Fibroblast of lung (primary cell): ENCODE measurements around the gene DNAJB1. TPM values are rescaled to one million over a fixed set of nuclear protein-coding genes. Genes with fewer than 3 reads are reported as not detected.
"Not testable (repeated sequence)": the region's sequence is repeated elsewhere in the genome, so short reads cannot be mapped to it uniquely, and the experiment has no call there.

ENCODE experiments used
- DNase-seq, 2 donors: peaks; one replicate each; pipeline versions ENCODE4 v3.0.0 to v3.0.0-alpha.2; 2010; ENCODE audit warnings: low read depth in 2 of 2
- H2AFZ ChIP-seq: 2 replicates; pipeline ENCODE4 v1.5.1; 2012; ENCODE audit warnings: low read length, control low read depth, inconsistent platforms
- H3K27ac ChIP-seq: 2 replicates; pipeline ENCODE4 v1.5.1; 2011; ENCODE audit warnings: low read length, control low read depth; ENCODE audit not compliant: insufficient read depth
- H3K27me3 ChIP-seq: 2 replicates; pipeline ENCODE4 v1.5.1; 2011; ENCODE audit warnings: mild to moderate bottlenecking, low read length; ENCODE audit not compliant: control insufficient read depth, insufficient read depth
- H3K36me3 ChIP-seq: 2 replicates; pipeline ENCODE4 v1.5.1; 2011; ENCODE audit warnings: low read length; ENCODE audit not compliant: control insufficient read depth, insufficient read depth
- H3K4me1 ChIP-seq: 2 replicates; pipeline ENCODE4 v1.5.1; 2011; ENCODE audit warnings: low read length; ENCODE audit not compliant: control insufficient read depth, insufficient read depth; ENCODE audit errors: extremely low read depth
- H3K4me2 ChIP-seq: 2 replicates; pipeline ENCODE4 v1.5.1; 2011; ENCODE audit warnings: low read length, control low read depth; ENCODE audit not compliant: insufficient read depth; ENCODE audit errors: extremely low read depth
- H3K4me3 ChIP-seq, 4 experiments: fragments of 200-600 bp in 1 of 4; sonication (generic) in 1 of 4; replicated peaks in 1 of 4; 2 replicates each; pipeline ENCODE4 v1.5.1; 2011 to 2016; ENCODE audit warnings: low read length in 4 of 4, low read depth in 3 of 4, mild to moderate bottlenecking in 3 of 4, control low read depth in 2 of 4, inconsistent platforms in 1 of 4, mixed read lengths in 1 of 4; ENCODE audit not compliant: insufficient read depth in 1 of 4; ENCODE audit errors: control extremely low read depth in 1 of 4
- H3K79me2 ChIP-seq: 2 replicates; pipeline ENCODE4 v1.5.1; 2012; ENCODE audit warnings: mild to moderate bottlenecking, low read length, inconsistent platforms; ENCODE audit not compliant: control insufficient read depth, insufficient read depth
- H3K9ac ChIP-seq: 2 replicates; pipeline ENCODE4 v1.5.1; 2011; ENCODE audit warnings: mild to moderate bottlenecking, low read length, control low read depth; ENCODE audit not compliant: insufficient read depth
- H3K9me3 ChIP-seq: 2 replicates; pipeline ENCODE4 v1.5.1; 2012; ENCODE audit warnings: low read depth, low read length; ENCODE audit not compliant: control insufficient read depth, insufficient read depth
- H4K20me1 ChIP-seq: 2 replicates; pipeline ENCODE4 v1.5.1; 2011; ENCODE audit warnings: low read length; ENCODE audit not compliant: control insufficient read depth, insufficient read depth; ENCODE audit errors: extremely low read depth
- EZH2 ChIP-seq: IDR thresholded peaks from 2 replicates; pipeline ENCODE4 v1.5.1; 2012; ENCODE audit warnings: low read length, control low read depth, mild to moderate bottlenecking; ENCODE audit errors: missing control alignments
- polyA plus RNA-seq, 2 donors: library from polyadenylated mRNA; depleted of rRNA in 1 of 2; stranded (reverse) in 1 of 2; unstranded in 1 of 2; fragments of >200 nt; gene quantifications; 2 replicates each; pipeline ENCODE4 v1.2.1, GENCODE V29; 2011 to 2012; ENCODE audit warnings: missing spikeins in 1 of 2
- total RNA-seq: library from RNA; depleted of rRNA; stranded (reverse); fragments of >200 nt; gene quantifications from 2 replicates; pipeline ENCODE4 v1.2.1, GENCODE V29; 2014
- TF ChIP-seq, protein P1 (sequence below), 2 donors: IDR thresholded peaks in 1 of 2; conservative IDR thresholded peaks in 1 of 2; 1 replicate in 1 of 2; 2 replicates in 1 of 2; pipeline ENCODE4 v1.5.1; 2011 to 2012; ENCODE audit warnings: low read length in 2 of 2, control low read depth in 1 of 2, inconsistent platforms in 1 of 2, low read depth in 1 of 2, mild to moderate bottlenecking in 1 of 2

DNAJB1 gene
- total and polyA plus RNA-seq, 2 donors (not counting 1 experiment from before 2014, with no cell fraction given): 87.3 to 87.7 TPM

DNA sequence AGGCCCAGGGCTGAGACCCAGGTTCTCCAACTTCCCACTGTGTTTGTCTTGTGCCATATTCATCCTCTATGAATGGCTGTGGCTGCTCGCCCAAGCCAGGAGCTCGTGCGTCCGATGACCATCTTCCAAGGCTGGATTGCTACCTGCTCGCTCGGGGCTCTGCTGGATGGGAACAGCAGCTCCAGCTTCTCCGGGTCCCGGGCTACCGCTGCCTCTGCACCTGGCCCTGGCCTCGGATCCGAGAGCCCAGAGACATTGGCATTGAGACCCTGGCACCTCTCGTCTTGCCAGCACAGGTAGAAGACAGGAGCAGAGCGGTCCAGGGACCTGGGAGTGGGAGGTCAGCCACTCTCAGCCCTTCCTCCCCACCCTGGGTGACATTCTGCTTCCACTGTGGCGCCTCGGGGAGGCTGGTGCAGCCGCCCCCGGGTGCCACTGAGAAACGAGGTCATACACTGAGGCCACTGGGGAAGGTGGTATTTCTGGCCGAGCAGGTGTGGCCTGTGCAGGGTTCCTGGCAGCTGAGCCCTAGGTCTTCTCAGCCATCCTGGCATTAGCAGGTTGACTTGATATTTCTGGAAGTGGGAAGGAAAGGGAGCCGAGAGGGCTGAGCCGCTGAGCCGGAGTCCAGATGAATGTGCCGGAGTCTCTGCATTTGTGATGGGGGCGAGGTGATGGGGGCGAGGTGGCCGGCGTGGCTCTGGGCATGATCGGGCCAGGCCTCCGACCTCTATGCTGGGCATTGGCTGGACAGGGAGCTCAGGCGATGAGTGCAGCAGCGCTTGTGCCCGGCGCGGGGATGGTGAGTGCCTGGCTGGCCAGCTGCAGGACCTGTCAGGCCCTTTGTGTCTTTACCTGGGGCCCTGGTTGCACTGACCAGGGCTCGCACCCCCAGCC lies 35.1 kb upstream of the DNAJB1 start:
- no peak for DNase-seq

DNA sequence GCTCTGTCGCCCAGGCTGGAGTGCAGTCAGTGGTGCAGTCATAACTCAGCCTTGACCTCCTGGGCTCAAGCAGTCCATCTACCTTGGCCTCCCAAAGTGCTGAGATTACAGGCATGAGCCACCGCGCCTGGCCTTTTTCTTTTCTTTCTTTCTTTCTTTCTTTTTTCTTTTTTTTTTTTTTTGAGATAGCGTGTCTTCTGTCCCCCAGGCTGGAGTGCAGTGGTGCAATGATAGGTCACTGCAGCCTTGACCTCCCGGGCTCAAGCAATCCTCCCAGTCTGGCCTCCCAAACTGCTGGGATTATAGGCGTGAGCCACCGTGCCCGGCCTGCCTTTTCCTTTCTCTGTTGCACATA lies 33.8 kb upstream of the DNAJB1 start:
- H3K79me2 ChIP-seq, H3K27me3 ChIP-seq, H3K9ac ChIP-seq, H4K20me1 ChIP-seq, H3K4me2 ChIP-seq, H3K9me3 ChIP-seq, H2AFZ ChIP-seq, H3K4me1 ChIP-seq, H3K27ac ChIP-seq, DNase-seq, H3K36me3 ChIP-seq, H3K4me3 ChIP-seq: not testable (repeated sequence)

More for the DNA sequence above, 35.1 kb upstream of the DNAJB1 start:
- Histone ChIP-seq H3K9ac (no peak overlapping the region), H2AFZ (no peak overlapping the region), H3K4me3 (no peak overlapping the region), H4K20me1 (no peaks in the 10 kb centered on the region), H3K27ac (no peak overlapping the region), H3K36me3 (no peaks in the 10 kb centered on the region), H3K79me2 (no peaks in the 10 kb centered on the region), H3K9me3 (no peaks in the 10 kb centered on the region), H3K27me3 (no peaks in the 10 kb centered on the region), H3K4me1 (no peaks in the 10 kb centered on the region), H3K4me2 (no peak overlapping the region)
- TF ChIP-seq, protein P1, sequence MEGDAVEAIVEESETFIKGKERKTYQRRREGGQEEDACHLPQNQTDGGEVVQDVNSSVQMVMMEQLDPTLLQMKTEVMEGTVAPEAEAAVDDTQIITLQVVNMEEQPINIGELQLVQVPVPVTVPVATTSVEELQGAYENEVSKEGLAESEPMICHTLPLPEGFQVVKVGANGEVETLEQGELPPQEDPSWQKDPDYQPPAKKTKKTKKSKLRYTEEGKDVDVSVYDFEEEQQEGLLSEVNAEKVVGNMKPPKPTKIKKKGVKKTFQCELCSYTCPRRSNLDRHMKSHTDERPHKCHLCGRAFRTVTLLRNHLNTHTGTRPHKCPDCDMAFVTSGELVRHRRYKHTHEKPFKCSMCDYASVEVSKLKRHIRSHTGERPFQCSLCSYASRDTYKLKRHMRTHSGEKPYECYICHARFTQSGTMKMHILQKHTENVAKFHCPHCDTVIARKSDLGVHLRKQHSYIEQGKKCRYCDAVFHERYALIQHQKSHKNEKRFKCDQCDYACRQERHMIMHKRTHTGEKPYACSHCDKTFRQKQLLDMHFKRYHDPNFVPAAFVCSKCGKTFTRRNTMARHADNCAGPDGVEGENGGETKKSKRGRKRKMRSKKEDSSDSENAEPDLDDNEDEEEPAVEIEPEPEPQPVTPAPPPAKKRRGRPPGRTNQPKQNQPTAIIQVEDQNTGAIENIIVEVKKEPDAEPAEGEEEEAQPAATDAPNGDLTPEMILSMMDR (conservative IDR thresholded peaks at IDR 0.05 in 1 of 2, IDR thresholded peaks at IDR 0.05 in 1 of 2; ENCODE audit: low read depth in 1 of 2, low read length in 2 of 2): no peak
- TF ChIP-seq EZH2: no peak

DNA sequence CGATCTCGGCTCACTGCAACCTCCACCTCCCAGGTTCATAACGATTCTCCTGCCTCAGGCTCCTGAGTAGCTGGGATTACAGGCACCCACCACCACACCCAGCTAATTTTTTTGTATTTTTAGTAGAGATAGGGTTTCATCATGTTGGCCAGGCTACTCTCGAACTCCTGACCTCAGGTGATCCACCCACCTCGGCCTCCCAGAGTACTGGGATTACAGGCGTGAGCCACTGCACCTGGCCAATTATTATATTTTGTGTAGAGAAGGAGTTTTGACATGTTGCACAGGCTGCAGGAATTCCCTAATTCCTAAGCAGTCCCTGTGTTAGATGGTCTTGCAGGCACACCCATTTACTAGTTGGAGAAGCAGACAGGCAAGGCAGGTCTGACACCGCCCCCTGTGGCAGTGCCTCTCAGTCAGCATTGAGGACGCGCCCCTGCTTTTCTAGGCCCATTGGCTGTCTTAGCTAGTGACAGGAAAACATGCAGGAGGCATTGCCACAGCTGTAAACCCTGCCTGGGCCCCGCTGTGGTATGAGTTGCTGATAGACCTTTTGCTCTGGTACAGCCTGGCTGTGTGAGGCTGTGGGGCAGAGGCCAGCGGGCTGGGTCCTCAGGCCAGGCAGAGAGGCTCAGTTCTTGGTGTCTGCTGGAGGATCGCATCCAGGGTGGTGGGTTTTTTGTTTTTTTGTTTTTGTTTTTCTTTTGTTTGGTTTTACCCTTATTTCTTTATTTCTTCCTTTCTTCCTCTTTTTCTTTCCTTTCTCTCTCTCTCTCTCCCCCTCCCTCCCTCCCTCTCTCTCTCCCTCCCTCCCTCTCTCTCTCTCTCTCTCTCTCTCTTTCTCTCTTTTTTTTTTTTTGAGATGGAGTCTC lies 33.2 kb upstream of the DNAJB1 start:
- H3K9ac ChIP-seq, H3K36me3 ChIP-seq, H2AFZ ChIP-seq, H3K4me2 ChIP-seq, H4K20me1 ChIP-seq, H3K4me3 ChIP-seq, H3K27ac ChIP-seq, H3K9me3 ChIP-seq, H3K4me1 ChIP-seq, H3K79me2 ChIP-seq, H3K27me3 ChIP-seq: not testable (repeated sequence)
- TF ChIP-seq, protein P1 (conservative IDR thresholded peaks at IDR 0.05 in 1 of 2, IDR thresholded peaks at IDR 0.05 in 1 of 2; ENCODE audit: low read depth in 1 of 2, low read length in 2 of 2): peak in 1 of 2 donors; percentile 34
- DNase-seq: peak in 1 of 2 donors; percentile 71
